Common myeloid progenitor, CD34-positive (primary cell): ENCODE data around the gene MTERF2.

Experiments used
- CTCF ChIA-PET: fragments of 350-600 bp; sonication (Branson Sonifier 250); formaldehyde crosslinking; loops from one replicate; lab custom pipeline; 2021; ENCODE audit warnings: antibody characterized with exemption; lab: Charles Lee
- POLR2A ChIA-PET: fragments of 350-600 bp; sonication (Branson Sonifier 250); formaldehyde crosslinking; loops from one replicate; lab custom pipeline; 2021; ENCODE audit warnings: antibody characterized with exemption; lab: Charles Lee
- DNase-seq, 3 donors: peaks; one replicate each; pipeline versions ENCODE4 v3.0.0 to v3.0.0-alpha.2; 2013
- H3K27ac ChIP-seq, 2 experiments: 1 replicate in 1 of 2; 2 replicates in 1 of 2; pipeline ENCODE4 v1.7.0; 2013; ENCODE audit warnings: inconsistent platforms in 2 of 2, low read length in 2 of 2, mild to moderate bottlenecking in 2 of 2, low read depth in 1 of 2, moderate library complexity in 1 of 2; ENCODE audit not compliant: severe bottlenecking in 2 of 2, insufficient read depth in 1 of 2, poor library complexity in 1 of 2
- H3K27me3 ChIP-seq, 5 experiments: replicated peaks in 2 of 5; 1 replicate in 3 of 5; 2 replicates in 2 of 5; pipeline versions ENCODE4 v1.6.1 to v1.7.0; 2013; ENCODE audit warnings: low read length in 4 of 5, mild to moderate bottlenecking in 2 of 5, moderate library complexity in 2 of 5, inconsistent platforms in 1 of 5; ENCODE audit not compliant: insufficient read depth in 5 of 5, control insufficient read depth in 4 of 5
- H3K36me3 ChIP-seq, 4 experiments: 1 replicate in 2 of 4; 2 replicates in 2 of 4; pipeline versions ENCODE4 v1.6.1 to v1.7.0; 2013; ENCODE audit warnings: low read length in 3 of 4, control low read depth in 1 of 4, mild to moderate bottlenecking in 1 of 4; ENCODE audit not compliant: control insufficient read depth in 4 of 4, insufficient read depth in 4 of 4
- H3K4me1 ChIP-seq, 4 experiments: 1 replicate in 3 of 4; 2 replicates in 1 of 4; pipeline versions ENCODE4 v1.6.1 to v1.7.1; 2013; ENCODE audit warnings: low read length in 3 of 4, mild to moderate bottlenecking in 3 of 4, control low read depth in 1 of 4, inconsistent platforms in 1 of 4, moderate library complexity in 1 of 4; ENCODE audit not compliant: control insufficient read depth in 4 of 4, insufficient read depth in 4 of 4; ENCODE audit errors: control extremely low read depth in 1 of 4
- H3K4me3 ChIP-seq, 7 experiments: 1 replicate in 4 of 7; 2 replicates in 3 of 7; pipeline versions ENCODE4 v1.5.1 to v1.7.0; 2013; ENCODE audit warnings: mild to moderate bottlenecking in 7 of 7, low read length in 6 of 7, moderate library complexity in 6 of 7, inconsistent platforms in 2 of 7, low read depth in 2 of 7, control low read depth in 1 of 7; ENCODE audit not compliant: insufficient read depth in 4 of 7, control insufficient read depth in 1 of 7; ENCODE audit errors: extremely low read depth in 1 of 7
- H3K9me3 ChIP-seq, 5 experiments: 1 replicate in 4 of 5; 2 replicates in 1 of 5; pipeline versions ENCODE4 v1.6.1 to v1.7.1; 2013; ENCODE audit warnings: low read length in 4 of 5, mild to moderate bottlenecking in 2 of 5, inconsistent platforms in 1 of 5, low read depth in 1 of 5, moderate library complexity in 1 of 5; ENCODE audit not compliant: control insufficient read depth in 4 of 5, insufficient read depth in 2 of 5; ENCODE audit errors: control extremely low read depth in 1 of 5
- WGBS: methylation state at CpG from one replicate; pipeline ENCODE4 v1.1.5; 2013; ENCODE audit not compliant: insufficient coverage; 5-methylcytosine and 5-hydroxymethylcytosine counted together

MTERF2 gene

GRCh38 chr12:106981788-106982187 is 5.2 kb downstream of the MTERF2 start:
- Histone ChIP-seq H3K27ac (no peak overlapping the region), H3K36me3 (peaks cover 0 to 6% (median 1%) of the 10 kb centered on the region in 4 experiments), H3K4me1 (peaks cover 2 to 14% (median 8%) of the 10 kb centered on the region in 4 experiments), H3K4me3 (no peak overlapping the region), H3K27me3 (no peaks in the 10 kb centered on the region), H3K9me3 (no peaks in the 10 kb centered on the region)
- CTCF ChIA-PET = no interaction called here
- WGBS = 100% methylated on average over 1 of the region's 3 CpGs
- no peak for DNase-seq
- POLR2A ChIA-PET = no interaction called here

GRCh38 chr12:106980944-106981343 is 6.0 kb downstream of the MTERF2 start:
- DNase-seq = no peak
- 93% methylated on average over 6 of the region's 7 CpGs for WGBS
- Histone ChIP-seq H3K9me3 (no peaks in the 10 kb centered on the region), H3K4me3 (no peak overlapping the region), H3K4me1 (peaks cover 0 to 9% (median 2%) of the 10 kb centered on the region in 4 experiments), H3K27me3 (no peaks in the 10 kb centered on the region), H3K27ac (no peak overlapping the region), H3K36me3 (peaks cover 2 to 6% (median 5%) of the 10 kb centered on the region in 4 experiments)
- ChIA-PET CTCF (no interaction called here), POLR2A (no interaction called here)

- H3K4me3 ChIP-seq = no peak overlapping the region
- DNase-seq = peak in 1 of 3 donors; percentile 13
- 85% methylated on average over 6 of the region's 9 CpGs for WGBS
- H3K9me3 ChIP-seq = no peaks in the 10 kb centered on the region
- no peaks in the 10 kb centered on the region for H3K27me3 ChIP-seq
- peaks cover 0 to 3% (median 1%) of the 10 kb centered on the region in 4 experiments for H3K4me1 ChIP-seq
- CTCF ChIA-PET = interaction anchor here (1.2 to 1.5 kb wide), 2 partner anchors 9 to 33 kb away, joined by 3 to 4 read pairs; partner anchors contain the start of gene MTERF2
- peaks cover 0 to 13% (median 7%) of the 10 kb centered on the region in 4 experiments for H3K36me3 ChIP-seq
- no peak overlapping the region for H3K27ac ChIP-seq
- POLR2A ChIA-PET = no interaction called here
Observed at GRCh38 chr12:106978035-106978800, 8.7 kb downstream of the MTERF2 start.

GRCh38 chr12:106976668-106977067 is 10.3 kb downstream of the MTERF2 start:
- H3K4me1 ChIP-seq = peaks cover 0 to 3% (median 1%) of the 10 kb centered on the region in 4 experiments
- H3K27ac ChIP-seq = no peak overlapping the region
- H3K9me3 ChIP-seq = no peaks in the 10 kb centered on the region
- ChIA-PET CTCF (interaction anchor here (0.6 to 1.2 kb wide), 3 partner anchors 24 to 190 kb away, joined by 3 read pairs; no protein-coding TSS in a partner anchor), POLR2A (no interaction called here)
- H3K36me3 ChIP-seq = peaks cover 0 to 23% (median 9%) of the 10 kb centered on the region in 4 experiments
- WGBS = 100% methylated on average over 1 of the region's 1 CpG
- no peaks in the 10 kb centered on the region for H3K27me3 ChIP-seq
- H3K4me3 ChIP-seq = no peak overlapping the region
- no peak for DNase-seq

- WGBS = 79% methylated on average over 2 of the region's 3 CpGs
- H3K27ac ChIP-seq = no peak overlapping the region
- peaks cover 3 to 28% (median 10%) of the 10 kb centered on the region in 4 experiments for H3K36me3 ChIP-seq
- peaks cover 0 to 3% (median 1%) of the 10 kb centered on the region in 4 experiments for H3K4me1 ChIP-seq
- no peaks in the 10 kb centered on the region for H3K27me3 ChIP-seq
- ChIA-PET CTCF (interaction anchor here (1.1 kb wide), 1 partner anchor 25 kb away, joined by 3 read pairs; no protein-coding TSS in a partner anchor), POLR2A (no interaction called here)
- H3K9me3 ChIP-seq = no peaks in the 10 kb centered on the region
- no peak overlapping the region for H3K4me3 ChIP-seq
- DNase-seq = no peak
Observed at GRCh38 chr12:106975993-106976658, 10.8 kb downstream of the MTERF2 start.

GRCh38 chr12:106975098-106975497 is 11.8 kb downstream of the MTERF2 start:
- ChIA-PET CTCF (no interaction called here), POLR2A (no interaction called here)
- Histone ChIP-seq H3K27ac (no peak overlapping the region), H3K36me3 (peaks cover 4 to 36% (median 14%) of the 10 kb centered on the region in 4 experiments), H3K4me1 (peaks cover 0 to 2% (median 0%) of the 10 kb centered on the region in 4 experiments), H3K9me3 (no peaks in the 10 kb centered on the region), H3K27me3 (no peaks in the 10 kb centered on the region), H3K4me3 (no peak overlapping the region)
- 100% methylated on average over 7 of the region's 8 CpGs for WGBS
- no peak for DNase-seq

GRCh38 chr12:106974511-106974910 is 12.4 kb downstream of the MTERF2 start:
- no peaks in the 10 kb centered on the region for H3K9me3 ChIP-seq
- no peaks in the 10 kb centered on the region for H3K27me3 ChIP-seq
- H3K36me3 ChIP-seq = peaks cover 4 to 36% (median 14%) of the 10 kb centered on the region in 4 experiments
- ChIA-PET CTCF (no interaction called here), POLR2A (no interaction called here)
- 58% methylated on average over 2 of the region's 3 CpGs for WGBS
- no peak for DNase-seq
- peaks cover 0 to 2% (median 0%) of the 10 kb centered on the region in 4 experiments for H3K4me1 ChIP-seq
- no peak overlapping the region for H3K4me3 ChIP-seq
- no peak overlapping the region for H3K27ac ChIP-seq
